ENCODE measurements around the gene ATP11A.

The ATP11A gene

GRCh38 chr13:112810608-112811007, 120.8 kb downstream of the ATP11A start:
- DNase-seq (ENCODE audit: insufficient read length, low spot score), result no peak
- TF ChIP-seq CTCF (IDR thresholded peaks at IDR 0.05; ENCODE audit: insufficient read depth, missing control alignments), result no peak
- FAIRE-seq, result no peak

GRCh38 chr13:112812306-112813055, 122.6 kb downstream of the ATP11A start:
- TF ChIP-seq CTCF (IDR thresholded peaks at IDR 0.05; ENCODE audit: insufficient read depth, missing control alignments), result no peak
- FAIRE-seq (no peak), DNase-seq (ENCODE audit: insufficient read length, low spot score) (no peak)

DNA sequence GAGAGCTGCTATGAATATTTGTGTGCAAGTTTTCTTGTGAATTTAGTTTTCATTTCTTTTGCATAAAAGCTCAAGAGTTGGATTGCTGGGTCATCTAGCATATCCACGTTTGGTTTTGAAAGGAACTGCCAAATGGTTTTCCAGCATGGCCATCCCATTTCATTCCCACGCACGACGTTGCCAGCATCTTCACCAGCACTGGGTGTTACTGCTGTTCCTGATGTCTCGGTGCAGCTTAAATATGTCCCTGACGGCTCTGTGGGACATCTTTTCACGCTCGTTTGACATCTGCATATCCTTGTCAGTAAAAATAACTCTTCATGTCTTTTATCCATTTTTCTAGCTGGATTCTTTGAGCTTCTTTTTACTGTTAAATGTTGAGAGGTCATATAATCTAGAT, 123.7 kb downstream of the ATP11A start:
- DNase-seq (ENCODE audit: insufficient read length, low spot score) (no peak), FAIRE-seq (no peak)
- TF ChIP-seq CTCF (IDR thresholded peaks at IDR 0.05; ENCODE audit: insufficient read depth, missing control alignments), result no peak

- FAIRE-seq, result no peak
Measured at GRCh38 chr13:112814905-112815585, 125.2 kb downstream of the ATP11A start.

GRCh38 chr13:112815871-112816270, 126.0 kb downstream of the ATP11A start:
- TF ChIP-seq CTCF (IDR thresholded peaks at IDR 0.05; ENCODE audit: insufficient read depth, missing control alignments), result no peak
- FAIRE-seq, result no peak
- no peak for DNase-seq (ENCODE audit: insufficient read length, low spot score)

More at GRCh38 chr13:112814905-112815585, 125.2 kb downstream of the ATP11A start:
- no peak for DNase-seq (ENCODE audit: insufficient read length, low spot score)
- no peak for TF ChIP-seq CTCF (IDR thresholded peaks at IDR 0.05; ENCODE audit: insufficient read depth, missing control alignments)

DNA sequence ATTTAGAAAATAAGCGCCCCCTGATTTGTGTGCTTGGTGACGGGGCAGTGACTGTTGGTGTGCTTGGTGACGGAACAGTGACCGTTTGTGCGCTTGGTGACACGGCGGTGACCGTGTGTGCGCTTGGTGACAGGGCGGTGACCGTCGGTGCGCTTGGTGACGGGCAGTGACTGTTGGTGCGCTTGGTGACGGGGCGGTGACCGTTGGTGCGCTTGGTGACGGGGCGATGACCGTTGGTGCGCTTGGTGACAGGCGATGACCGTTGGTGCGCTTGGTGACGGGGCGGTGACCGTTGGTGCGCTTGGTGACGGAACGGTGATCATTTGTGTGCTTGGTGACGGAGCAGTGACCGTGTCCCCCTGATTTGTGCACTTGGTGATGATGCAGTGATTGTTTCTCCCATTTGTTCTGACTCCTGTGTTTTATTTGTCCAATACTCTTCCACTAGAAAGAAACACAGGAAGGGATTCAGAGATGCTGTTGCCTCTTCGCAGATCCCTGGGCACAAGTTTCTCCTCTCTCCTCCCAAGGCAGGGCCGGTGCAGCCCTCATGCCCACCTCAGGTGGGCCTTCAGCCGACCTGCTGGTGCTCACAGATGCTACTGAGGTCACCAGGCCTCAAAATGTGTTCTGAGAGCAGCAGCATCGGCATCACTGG, 128.3 kb downstream of the ATP11A start:
- no peak for FAIRE-seq
- TF ChIP-seq CTCF (IDR thresholded peaks at IDR 0.05; ENCODE audit: insufficient read depth, missing control alignments), result no peak
- no peak for DNase-seq (ENCODE audit: insufficient read length, low spot score)
